ENCODE measurements around the gene PCDHAC1.
"Not testable (repeated sequence)": the region's sequence is repeated elsewhere in the genome, so short reads cannot be mapped to it uniquely, and the experiment has no call there.

Gene PCDHAC1

DNA sequence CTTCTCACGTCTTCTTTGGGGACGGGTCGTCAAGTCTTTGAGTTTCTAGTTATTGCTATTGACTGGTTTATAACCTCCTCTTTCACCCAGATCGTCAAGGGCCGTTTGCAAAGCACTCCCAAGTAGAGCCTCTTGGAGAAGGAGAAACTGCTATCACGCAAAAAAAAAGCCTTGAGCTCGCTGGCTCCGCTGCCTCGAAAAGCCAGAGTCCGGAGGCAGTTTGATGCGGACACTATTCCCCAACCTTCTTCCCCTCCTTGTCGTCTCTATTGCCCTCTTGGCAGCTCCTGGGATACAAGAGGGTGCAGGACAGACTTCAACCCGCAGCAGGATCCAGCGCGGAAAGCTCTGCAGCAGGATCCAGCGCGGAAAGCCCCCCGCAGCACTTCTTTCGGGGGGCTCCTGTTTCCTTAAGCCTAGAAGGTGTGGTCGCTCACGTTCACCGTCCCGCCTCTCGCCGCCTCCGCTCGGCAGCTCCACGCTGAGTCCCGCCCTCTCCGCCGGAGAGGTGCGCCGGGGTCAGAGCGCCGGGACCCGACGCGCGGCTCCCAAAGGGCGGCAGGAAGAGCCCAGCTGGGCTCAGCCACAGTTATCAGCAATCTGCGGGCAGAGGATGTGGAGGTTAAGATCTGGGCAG lies at the start of gene PCDHAC1:
Gene PCDHAC1, plus strand, starts transcription at position 494 of the 637 bp plus-strand sequence. CDS start 594 bp downstream, outside the sequence.
- no peak for DNase-seq

DNA sequence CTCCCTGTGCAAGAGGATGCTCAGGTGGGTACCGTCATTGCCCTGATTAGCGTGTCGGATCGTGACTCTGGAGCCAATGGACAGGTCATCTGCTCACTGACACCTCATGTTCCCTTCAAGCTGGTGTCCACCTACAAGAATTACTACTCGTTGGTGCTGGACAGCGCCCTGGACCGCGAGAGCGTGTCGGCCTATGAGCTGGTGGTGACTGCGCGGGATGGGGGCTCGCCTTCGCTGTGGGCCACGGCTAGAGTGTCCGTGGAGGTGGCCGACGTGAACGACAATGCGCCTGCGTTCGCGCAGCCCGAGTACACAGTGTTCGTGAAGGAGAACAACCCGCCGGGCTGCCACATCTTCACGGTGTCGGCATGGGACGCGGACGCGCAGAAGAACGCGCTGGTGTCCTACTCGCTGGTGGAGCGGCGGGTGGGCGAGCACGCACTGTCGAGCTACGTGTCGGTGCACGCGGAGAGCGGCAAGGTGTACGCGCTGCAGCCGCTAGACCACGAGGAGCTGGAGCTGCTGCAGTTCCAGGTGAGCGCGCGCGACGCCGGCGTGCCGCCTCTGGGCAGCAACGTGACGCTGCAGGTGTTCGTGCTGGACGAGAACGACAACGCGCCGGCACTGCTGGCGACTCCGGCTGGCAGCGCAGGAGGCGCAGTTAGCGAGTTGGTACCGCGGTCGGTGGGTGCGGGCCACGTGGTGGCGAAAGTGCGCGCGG lies 49.4 kb upstream of the PCDHAC1 start:
- not testable (repeated sequence) for DNase-seq

DNA sequence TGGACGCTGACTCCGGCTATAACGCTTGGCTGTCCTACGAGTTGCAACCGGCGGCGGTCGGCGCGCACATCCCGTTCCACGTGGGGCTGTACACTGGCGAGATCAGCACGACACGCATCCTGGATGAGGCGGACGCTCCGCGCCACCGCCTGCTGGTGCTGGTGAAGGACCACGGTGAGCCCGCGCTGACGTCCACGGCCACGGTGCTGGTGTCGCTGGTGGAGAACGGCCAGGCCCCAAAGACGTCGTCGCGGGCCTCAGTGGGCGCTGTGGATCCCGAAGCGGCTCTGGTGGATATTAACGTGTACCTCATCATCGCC lies 48.9 kb upstream of the PCDHAC1 start:
- no peak for DNase-seq

DNA sequence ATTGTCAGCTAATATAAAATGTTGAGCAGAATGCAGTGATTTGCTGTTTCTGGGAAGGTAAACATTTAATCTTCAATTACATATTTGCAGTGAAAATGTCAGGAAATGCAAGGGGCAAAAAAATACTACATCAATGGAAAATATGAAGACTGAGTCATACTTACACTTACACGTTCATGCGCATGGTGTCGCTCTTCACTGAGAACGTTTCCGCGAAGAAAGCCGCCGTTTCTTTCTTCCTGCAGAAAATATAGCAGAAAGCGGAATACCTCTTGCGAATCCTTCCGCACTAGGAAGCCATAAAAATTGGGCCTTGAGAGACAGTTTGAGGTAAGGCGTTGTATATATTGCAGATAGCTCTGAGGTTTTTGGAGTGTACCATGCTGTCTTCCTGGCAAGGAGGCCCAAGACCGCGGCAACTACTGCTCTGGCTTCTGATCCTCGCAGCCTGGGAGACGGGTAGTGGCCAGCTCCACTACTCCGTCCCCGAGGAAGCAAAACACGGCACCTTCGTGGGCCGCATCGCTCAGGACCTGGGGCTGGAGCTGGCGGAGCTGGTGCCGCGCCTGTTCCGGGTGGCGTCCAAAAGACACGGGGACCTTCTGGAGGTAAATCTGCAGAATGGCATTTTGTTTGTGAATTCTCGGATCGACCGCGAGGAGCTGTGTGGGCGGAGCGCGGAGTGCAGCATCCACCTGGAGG lies 44.1 kb upstream of the PCDHAC1 start, which contains the start of gene PCDHA13:
Gene PCDHA13, plus strand, starts transcription at position 236 of the 702 bp plus-strand sequence. Its CDS starts 145 bp downstream, at position 381.
- peak; percentile 45 for DNase-seq

DNA sequence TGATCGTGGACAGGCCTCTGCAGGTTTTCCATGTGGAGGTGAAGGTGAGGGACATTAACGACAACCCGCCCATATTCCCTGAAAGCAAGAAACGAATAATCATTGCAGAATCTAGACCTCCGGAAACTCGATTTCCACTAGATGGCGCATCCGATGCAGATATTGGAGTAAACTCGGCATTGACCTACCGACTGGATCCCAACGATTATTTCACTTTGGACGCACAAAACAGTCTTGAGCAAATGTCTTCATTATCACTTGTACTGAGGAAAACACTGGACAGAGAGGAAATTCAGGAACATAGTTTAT lies 43.6 kb upstream of the PCDHAC1 start:
- peak; percentile 9 for DNase-seq

DNA sequence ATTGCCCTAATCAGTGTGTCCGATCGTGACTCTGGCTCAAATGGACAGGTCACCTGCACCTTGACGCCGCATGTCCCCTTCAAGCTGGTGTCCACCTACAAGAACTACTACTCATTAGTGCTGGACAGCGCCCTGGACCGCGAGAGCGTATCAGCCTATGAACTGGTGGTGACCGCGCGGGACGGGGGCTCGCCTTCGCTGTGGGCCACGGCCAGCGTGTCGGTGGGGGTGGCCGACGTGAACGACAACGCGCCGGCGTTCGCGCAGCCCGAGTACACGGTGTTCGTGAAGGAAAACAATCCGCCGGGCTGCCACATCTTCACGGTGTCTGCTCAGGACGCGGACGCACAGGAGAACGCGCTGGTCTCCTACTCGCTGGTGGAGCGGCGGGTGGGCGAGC lies 42.7 kb upstream of the PCDHAC1 start:
- DNase-seq = no peak

GRCh38 chr5:140883927-140884697 lies 42.0 kb upstream of the PCDHAC1 start:
- no peak for DNase-seq

GRCh38 chr5:140916325-140916724 lies 9.8 kb upstream of the PCDHAC1 start:
- DNase-seq = no peak

GRCh38 chr5:140923601-140924000 lies 2.5 kb upstream of the PCDHAC1 start:
- DNase-seq = no peak

DNA sequence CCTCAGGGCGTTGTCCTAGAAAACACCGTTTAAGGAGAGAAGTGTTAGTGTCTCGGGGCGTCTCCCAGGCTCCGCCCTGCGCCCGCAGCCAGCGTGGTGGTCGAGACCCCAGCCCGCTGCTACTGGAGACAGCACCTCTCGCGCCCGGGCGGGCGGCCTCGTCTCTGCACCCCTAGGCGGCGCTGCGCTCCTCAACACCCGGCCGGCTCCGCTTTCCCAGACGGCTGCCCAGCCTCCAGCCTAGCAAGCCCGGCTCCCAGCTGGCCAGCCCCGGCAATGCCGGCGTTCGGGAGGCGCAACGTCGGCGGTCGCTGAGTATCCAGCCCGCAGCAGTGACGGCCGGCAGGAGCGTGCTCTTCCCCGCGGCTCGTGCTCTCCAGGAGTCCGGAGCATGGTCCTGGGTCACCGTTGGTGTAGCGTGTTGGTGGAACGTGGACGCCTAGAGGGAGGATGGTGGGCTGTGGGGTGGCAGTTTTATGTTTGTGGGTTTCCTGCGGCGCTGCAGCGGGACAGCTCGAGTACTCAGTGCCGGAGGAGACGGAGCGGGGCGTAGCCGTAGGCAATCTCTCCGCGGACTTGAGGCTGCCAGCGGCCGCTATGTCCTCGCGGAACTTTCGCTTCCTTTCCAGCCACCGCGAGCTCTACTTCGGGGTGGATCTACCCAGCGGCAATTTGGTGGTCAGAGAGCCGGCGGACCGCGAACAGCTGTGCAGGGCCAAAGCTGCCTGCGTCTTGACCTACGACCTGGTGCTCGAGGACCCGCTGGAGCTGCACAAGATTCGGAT lies 536 bp downstream of the PCDHAC1 start:
- peak; percentile 98 for DNase-seq

DNA sequence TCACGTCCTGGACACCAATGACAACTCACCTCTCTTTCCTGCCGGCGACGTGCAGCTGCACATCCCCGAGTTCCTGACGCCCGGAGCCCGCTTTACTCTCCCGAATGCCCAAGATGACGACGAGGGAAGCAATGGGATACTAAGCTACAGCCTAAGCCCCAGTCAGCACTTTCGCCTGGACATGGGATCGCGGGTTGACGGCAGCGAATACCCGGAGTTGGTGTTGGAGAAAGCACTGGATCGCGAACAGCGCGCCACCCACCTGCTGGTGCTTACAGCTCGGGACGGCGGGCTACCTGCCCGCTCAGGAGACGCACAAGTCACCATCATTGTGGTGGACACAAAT lies 1.1 kb downstream of the PCDHAC1 start:
- DNase-seq = no peak

DNA sequence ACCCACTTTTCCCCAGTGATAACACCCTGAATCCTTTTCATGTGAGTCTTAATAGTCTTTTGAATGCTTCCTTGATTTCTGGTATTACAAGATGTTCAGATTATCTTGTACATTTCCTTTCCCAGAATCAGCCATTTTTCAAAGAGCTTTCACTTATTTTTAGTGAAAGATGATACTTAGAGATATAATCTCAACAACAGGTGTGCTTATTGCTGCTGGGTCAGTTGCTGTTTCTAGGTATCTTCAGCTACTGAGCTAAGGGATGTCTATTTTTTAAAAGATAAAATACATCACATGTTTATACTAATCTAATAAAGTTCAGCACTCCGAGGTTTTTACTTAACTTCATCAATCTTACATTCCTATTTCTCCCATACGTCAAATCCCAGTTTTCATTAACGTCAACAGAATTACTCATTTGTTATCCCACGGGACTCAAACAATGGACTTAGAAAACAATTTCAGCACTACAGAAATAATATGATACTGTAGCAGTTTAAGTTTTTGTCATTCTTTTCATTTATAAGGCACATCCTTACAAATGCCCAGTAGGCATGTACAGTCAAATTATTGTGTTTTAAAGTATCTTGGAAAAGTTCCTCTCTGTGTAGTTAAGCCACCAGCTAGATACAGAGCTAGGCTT lies 9.0 kb downstream of the PCDHAC1 start:
- no peak for DNase-seq

- no peak for DNase-seq
These were observed 20.5 kb downstream of the PCDHAC1 start for GRCh38 chr5:140946578-140946977.

DNA sequence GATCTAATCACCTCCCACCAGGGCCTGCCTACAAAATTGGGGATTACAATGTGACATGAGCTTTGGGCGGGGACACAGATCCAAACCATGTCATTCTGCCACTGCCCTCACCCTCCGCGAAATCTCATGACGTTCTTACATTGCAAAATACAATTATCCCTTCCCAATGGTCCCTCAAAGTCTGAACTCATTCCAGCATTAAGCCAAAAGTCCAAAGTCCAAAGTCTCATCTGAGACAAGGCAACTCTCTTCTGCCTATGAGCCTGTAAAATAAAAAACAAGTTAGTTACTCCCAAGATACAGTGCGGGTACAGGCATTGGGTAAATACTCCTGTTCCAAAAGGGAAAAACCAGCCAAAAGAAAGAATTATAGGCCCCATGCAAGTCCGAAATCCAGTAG lies 25.5 kb downstream of the PCDHAC1 start:
- DNase-seq = no peak

- no peak for DNase-seq
These were observed 27.1 kb downstream of the PCDHAC1 start for GRCh38 chr5:140953234-140953633.

- no peak for DNase-seq
These were observed 36.1 kb downstream of the PCDHAC1 start for GRCh38 chr5:140962190-140962589.

- no peak for DNase-seq
These were observed 38.3 kb downstream of the PCDHAC1 start for GRCh38 chr5:140964356-140964755.

DNA sequence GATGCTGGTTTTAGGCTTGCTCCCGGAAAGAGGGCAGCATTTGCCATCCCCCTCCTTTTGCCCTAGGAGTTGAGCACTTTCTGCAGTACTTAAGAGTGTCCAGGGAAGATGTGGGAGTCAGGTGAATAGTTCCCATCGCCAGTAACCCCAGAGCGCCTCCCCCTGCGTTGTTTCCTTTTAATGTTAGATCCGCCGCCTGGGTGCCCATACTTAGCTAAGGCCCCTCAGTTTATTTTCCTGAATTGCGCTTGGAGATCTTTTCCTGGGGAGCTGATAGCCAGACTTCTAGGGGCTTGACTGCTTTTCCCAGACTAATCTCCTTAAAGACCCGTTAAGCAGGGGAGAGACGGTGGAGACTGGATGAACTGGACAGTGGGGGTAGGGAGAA lies 39.8 kb downstream of the PCDHAC1 start:
- no peak for DNase-seq

DNA sequence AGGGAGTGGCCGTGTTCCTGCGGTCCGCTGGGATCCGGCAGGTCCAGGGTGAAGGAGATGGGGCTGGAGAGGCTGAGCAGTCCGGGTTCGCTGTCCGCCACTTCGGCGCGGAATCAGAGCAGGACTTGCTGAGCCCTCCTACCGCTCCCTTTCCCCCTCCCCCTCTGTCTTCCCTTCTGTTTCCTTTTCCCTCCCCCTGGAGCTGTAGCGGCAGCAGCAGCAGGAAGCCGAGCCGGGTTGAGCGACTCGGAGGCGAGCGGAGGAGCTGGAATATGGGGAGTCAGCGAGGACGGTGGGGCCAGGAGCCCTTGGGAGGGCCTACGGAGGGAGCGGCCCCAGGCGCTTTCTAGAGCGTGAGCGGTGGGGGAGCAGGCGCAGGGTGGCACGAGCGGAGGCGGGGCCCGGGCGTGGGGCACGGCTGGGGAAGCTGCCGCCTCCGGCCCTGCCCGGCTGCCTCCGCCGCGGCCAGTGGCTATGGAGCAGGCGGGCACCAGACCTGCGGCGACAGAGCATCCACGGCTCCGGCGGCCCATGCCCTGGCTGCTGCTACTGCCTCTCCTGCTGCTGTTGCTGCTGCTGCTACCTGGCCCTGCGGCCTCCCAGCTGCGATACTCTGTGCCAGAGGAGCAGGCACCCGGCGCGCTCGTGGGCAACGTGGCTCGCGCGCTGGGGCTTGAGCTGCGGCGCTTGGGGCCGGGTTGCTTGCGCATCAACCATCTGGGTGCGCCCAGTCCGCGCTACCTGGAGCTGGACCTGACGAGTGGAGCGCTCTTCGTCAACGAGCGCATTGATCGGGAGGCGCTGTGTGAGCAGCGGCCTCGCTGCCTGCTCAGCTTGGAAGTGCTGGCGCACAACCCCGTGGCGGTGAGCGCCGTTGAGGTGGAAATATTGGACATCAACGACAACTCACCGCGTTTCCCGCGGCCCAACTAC lies 40.5 kb downstream of the PCDHAC1 start, which contains the start of gene PCDHAC2:
Gene PCDHAC2, plus strand, starts transcription at position 184 of the 933 bp plus-strand sequence. Its CDS starts 291 bp downstream, at position 475.
- peak; percentile 91 for DNase-seq

DNA sequence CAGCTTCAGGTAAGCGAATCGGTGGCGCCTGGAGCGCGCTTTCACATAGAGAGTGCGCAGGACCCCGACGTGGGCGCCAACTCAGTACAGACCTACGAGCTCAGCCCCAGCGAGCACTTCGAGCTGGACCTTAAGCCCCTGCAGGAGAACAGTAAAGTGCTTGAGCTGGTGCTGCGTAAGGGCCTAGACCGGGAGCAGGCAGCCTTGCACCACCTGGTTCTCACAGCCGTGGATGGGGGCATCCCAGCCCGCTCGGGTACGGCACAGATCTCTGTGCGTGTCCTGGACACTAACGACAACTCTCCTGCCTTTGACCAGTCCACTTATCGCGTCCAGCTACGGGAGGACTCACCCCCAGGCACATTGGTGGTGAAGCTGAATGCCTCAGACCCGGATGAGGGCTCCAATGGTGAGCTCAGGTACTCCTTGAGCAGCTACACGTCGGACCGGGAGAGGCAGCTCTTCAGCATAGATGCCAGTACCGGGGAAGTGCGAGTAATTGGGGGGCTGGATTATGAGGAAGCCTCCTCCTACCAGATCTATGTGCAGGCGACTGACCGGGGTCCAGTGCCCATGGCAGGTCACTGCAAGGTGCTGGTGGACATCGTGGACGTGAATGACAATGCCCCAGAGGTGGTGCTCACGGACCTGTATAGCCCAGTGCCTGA lies 41.3 kb downstream of the PCDHAC1 start:
- no peak for DNase-seq
